ENCODE data around the gene CYTH3.

Gene CYTH3

GRCh38 chr7:6205971-6206660 is 66.3 kb downstream of the CYTH3 start:
- no peak overlapping the region for H3K4me3 ChIP-seq (ENCODE audit: low read depth, low read length)
- peak; percentile 57 for DNase-seq (ENCODE audit: low read depth)
- no peak for TF ChIP-seq CTCF (conservative IDR thresholded peaks at IDR 0.05; ENCODE audit: low read depth, low read length)

- no peak for TF ChIP-seq CTCF (conservative IDR thresholded peaks at IDR 0.05; ENCODE audit: low read depth, low read length)
- no peak overlapping the region for H3K4me3 ChIP-seq (ENCODE audit: low read depth, low read length)
- DNase-seq (ENCODE audit: low read depth): no peak
These were observed 69.0 kb downstream of the CYTH3 start for GRCh38 chr7:6203381-6203780.

- no peak for DNase-seq (ENCODE audit: low read depth)
- no peak for TF ChIP-seq CTCF (conservative IDR thresholded peaks at IDR 0.05; ENCODE audit: low read depth, low read length)
- no peak overlapping the region for H3K4me3 ChIP-seq (ENCODE audit: low read depth, low read length)
These were observed 70.3 kb downstream of the CYTH3 start for GRCh38 chr7:6202117-6202516.

GRCh38 chr7:6200971-6201370 is 71.5 kb downstream of the CYTH3 start:
- DNase-seq (ENCODE audit: low read depth): no peak
- no peak overlapping the region for H3K4me3 ChIP-seq (ENCODE audit: low read depth, low read length)
- no peak for TF ChIP-seq CTCF (conservative IDR thresholded peaks at IDR 0.05; ENCODE audit: low read depth, low read length)

- H3K4me3 ChIP-seq (ENCODE audit: low read depth, low read length): no peak overlapping the region
- no peak for TF ChIP-seq CTCF (conservative IDR thresholded peaks at IDR 0.05; ENCODE audit: low read depth, low read length)
- DNase-seq (ENCODE audit: low read depth): no peak
These were observed 73.5 kb downstream of the CYTH3 start for GRCh38 chr7:6198689-6199595.

- TF ChIP-seq CTCF (conservative IDR thresholded peaks at IDR 0.05; ENCODE audit: low read depth, low read length): no peak
- DNase-seq (ENCODE audit: low read depth): no peak
- H3K4me3 ChIP-seq (ENCODE audit: low read depth, low read length): no peak overlapping the region
These were observed 74.4 kb downstream of the CYTH3 start for GRCh38 chr7:6197801-6198551.
